HG02981 (cell line): ENCODE measurements around the gene GRAMD1B.

ENCODE experiments used
- ATAC-seq: cut with Tn5 transposase; IDR thresholded peaks from one replicate; pipeline ENCODE4 v1.9.1; 2021; ENCODE audit warnings: mild to moderate bottlenecking, moderate library complexity; ENCODE audit not compliant: unreplicated experiment

The GRAMD1B gene

GRCh38 chr11:123584737-123585136 is 154.7 kb downstream of the GRAMD1B start:
- no peak for ATAC-seq

- ATAC-seq = no peak
Measured at GRCh38 chr11:123585206-123585605, 155.1 kb downstream of the GRAMD1B start.

- ATAC-seq = no peak
Measured at GRCh38 chr11:123585706-123586105, 155.6 kb downstream of the GRAMD1B start.

GRCh38 chr11:123586568-123586967 is 156.5 kb downstream of the GRAMD1B start:
- ATAC-seq = no peak

- no peak for ATAC-seq
Measured at GRCh38 chr11:123587044-123587443, 157.0 kb downstream of the GRAMD1B start.

- ATAC-seq = no peak
Measured at GRCh38 chr11:123587559-123587958, 157.5 kb downstream of the GRAMD1B start.

- ATAC-seq = no peak
Measured at GRCh38 chr11:123588117-123588863, 158.2 kb downstream of the GRAMD1B start.

GRCh38 chr11:123588864-123589262 is 158.8 kb downstream of the GRAMD1B start:
- no peak for ATAC-seq

- no peak for ATAC-seq
Measured at GRCh38 chr11:123590296-123590912, 160.3 kb downstream of the GRAMD1B start.

GRCh38 chr11:123593570-123593969 is 163.5 kb downstream of the GRAMD1B start:
- ATAC-seq = no peak

- no peak for ATAC-seq
Measured at GRCh38 chr11:123594188-123594901, 164.3 kb downstream of the GRAMD1B start.

- ATAC-seq = no peak
Measured at GRCh38 chr11:123594921-123595320, 164.9 kb downstream of the GRAMD1B start.

- ATAC-seq = no peak
Measured at GRCh38 chr11:123597859-123598258, 167.8 kb downstream of the GRAMD1B start.

GRCh38 chr11:123601136-123601535 is 171.1 kb downstream of the GRAMD1B start:
- no peak for ATAC-seq

GRCh38 chr11:123601743-123602142 is 171.7 kb downstream of the GRAMD1B start:
- ATAC-seq = no peak

GRCh38 chr11:123603666-123604065 is 173.6 kb downstream of the GRAMD1B start:
- no peak for ATAC-seq

GRCh38 chr11:123607781-123608180 is 177.7 kb downstream of the GRAMD1B start:
- ATAC-seq = no peak

GRCh38 chr11:123608371-123608770 is 178.3 kb downstream of the GRAMD1B start:
- ATAC-seq = no peak

- ATAC-seq = no peak
Measured at GRCh38 chr11:123608945-123609344, 178.9 kb downstream of the GRAMD1B start.

GRCh38 chr11:123611698-123612097 is 181.6 kb downstream of the GRAMD1B start:
- no peak for ATAC-seq

GRCh38 chr11:123616505-123617198 is 186.6 kb downstream of the GRAMD1B start:
- ATAC-seq = no peak
